ENCODE data around the gene SULT1A1. TPM values are rescaled to one million over a fixed set of nuclear protein-coding genes. Genes with fewer than 3 reads are reported as not detected.

Gene SULT1A1
- total and polyA plus RNA-seq, 2 of the 8 experiments (the other 6 are each of a cell fraction or from before 2014, with no cell fraction given): 2.1 to 4.0 TPM

- no peak for TF ChIP-seq CHD7 (IDR thresholded peaks at IDR 0.05; ENCODE audit: insufficient replicate concordance, low read length)
- TF ChIP-seq BCL11A (IDR thresholded peaks at IDR 0.05; ENCODE audit: low read depth in 2 of 2, low read length in 2 of 2): no peak
- no peak for TF ChIP-seq SP2 (IDR thresholded peaks at IDR 0.05; ENCODE audit: low read length)
- no peak for TF ChIP-seq CBX5 (IDR thresholded peaks at IDR 0.05; ENCODE audit: low read depth, low read length)
- no peak for TF ChIP-seq ATF2 (IDR thresholded peaks at IDR 0.05; ENCODE audit: low read length)
- TF ChIP-seq SP1 (IDR thresholded peaks at IDR 0.05; ENCODE audit: low read depth, low read length): no peak
- TF ChIP-seq JUN (IDR thresholded peaks at IDR 0.05; ENCODE audit: low read depth, low read length): no peak
Measured at GRCh38 chr16:28555561-28555960, 54.3 kb downstream of the SULT1A1 start (continued).

Measured in H1 (cell line).